ENCODE measurements around the gene POLR2J3.
"Not testable (repeated sequence)": the region's sequence is repeated elsewhere in the genome, so short reads cannot be mapped to it uniquely, and the experiment has no call there.

POLR2J3 gene

DNA sequence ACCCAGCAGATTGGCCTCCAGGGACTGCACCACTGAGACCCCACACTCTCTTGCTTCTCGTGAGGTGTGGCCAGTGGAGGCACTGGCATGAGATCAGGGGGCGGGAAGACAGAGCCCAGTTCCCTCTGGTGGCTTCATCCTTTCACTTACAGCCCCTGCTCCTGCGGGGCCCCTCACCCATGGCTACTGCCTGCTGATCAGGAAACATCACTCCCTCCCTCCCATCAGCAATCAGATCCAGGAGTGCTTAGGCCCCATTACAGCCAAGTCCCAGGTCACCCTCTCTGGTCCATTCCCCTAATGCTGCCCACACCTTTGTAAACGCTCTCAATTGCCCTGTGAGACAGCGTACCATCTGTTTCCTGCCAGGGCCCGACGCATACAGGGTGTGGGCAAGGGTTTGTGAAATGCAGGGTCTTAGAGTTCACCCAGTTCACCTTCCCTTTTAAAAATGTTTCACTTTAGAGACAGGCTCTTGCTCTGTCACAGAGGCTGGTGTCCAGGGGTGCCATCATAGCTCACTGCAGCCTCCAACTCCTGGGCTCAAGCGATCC is 37.2 kb downstream of the POLR2J3 start:
- H3K4me3 ChIP-seq (ENCODE audit: low read depth, low read length); H3K4me1 ChIP-seq (ENCODE audit: control insufficient read depth, insufficient read depth, low read length); H3K27ac ChIP-seq (ENCODE audit: extremely low read depth, low read depth, low read length); H3K36me3 ChIP-seq (ENCODE audit: control insufficient read depth in 2 of 2, insufficient read depth in 1 of 2, low read length in 2 of 2); H3K9me3 ChIP-seq (ENCODE audit: control insufficient read depth, insufficient read depth, low read depth, low read length); CTCF ChIA-PET; POLR2A ChIA-PET: not testable (repeated sequence)

DNA sequence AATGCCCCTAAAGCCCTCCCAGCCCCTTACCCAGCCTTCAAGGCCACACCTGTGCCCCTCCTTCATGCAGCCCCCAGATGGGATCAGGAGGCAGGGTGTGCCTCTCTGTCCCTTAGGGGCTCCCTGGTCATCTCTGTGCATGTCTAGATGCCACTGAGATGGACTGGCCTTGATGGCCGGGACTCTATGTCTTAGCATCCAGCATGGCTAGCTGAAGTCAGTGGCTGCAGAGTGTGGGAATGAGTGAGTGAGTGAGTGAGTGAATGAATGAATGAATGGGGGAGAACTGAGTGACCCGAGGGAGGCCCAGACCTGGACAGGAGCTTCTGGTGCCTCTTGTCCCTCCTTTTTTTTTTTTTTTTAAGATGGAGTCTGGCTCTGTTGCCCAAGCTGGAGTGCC is 40.3 kb downstream of the POLR2J3 start:
- H3K4me3 ChIP-seq (ENCODE audit: low read depth, low read length); POLR2A ChIA-PET; CTCF ChIA-PET; H3K36me3 ChIP-seq (ENCODE audit: control insufficient read depth in 2 of 2, insufficient read depth in 1 of 2, low read length in 2 of 2); H3K27ac ChIP-seq (ENCODE audit: extremely low read depth, low read depth, low read length); H3K9me3 ChIP-seq (ENCODE audit: control insufficient read depth, insufficient read depth, low read depth, low read length); H3K4me1 ChIP-seq (ENCODE audit: control insufficient read depth, insufficient read depth, low read length): not testable (repeated sequence)

DNA sequence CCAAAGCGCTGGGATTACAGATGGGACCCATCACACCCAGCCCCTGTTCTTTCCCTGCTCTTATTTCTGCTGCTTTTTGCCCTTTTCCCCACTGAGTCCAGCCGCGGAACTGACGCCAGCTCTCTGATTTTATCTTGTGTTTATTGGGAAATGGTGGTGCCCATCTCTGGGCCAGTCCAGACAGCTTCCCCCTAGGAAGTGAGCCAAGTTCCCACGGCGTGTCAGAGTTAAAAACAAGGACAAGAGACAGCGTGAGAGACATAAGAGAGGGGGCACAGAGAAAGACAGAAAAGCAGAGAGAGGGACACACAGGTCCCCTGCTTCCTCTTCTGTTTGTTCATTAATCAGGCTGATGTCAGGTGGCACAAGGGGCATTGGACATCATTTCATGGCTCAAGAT is 40.8 kb downstream of the POLR2J3 start:
- H3K36me3 ChIP-seq (ENCODE audit: control insufficient read depth in 2 of 2, insufficient read depth in 1 of 2, low read length in 2 of 2); POLR2A ChIA-PET; H3K27ac ChIP-seq (ENCODE audit: extremely low read depth, low read depth, low read length); H3K9me3 ChIP-seq (ENCODE audit: control insufficient read depth, insufficient read depth, low read depth, low read length); CTCF ChIA-PET; H3K4me3 ChIP-seq (ENCODE audit: low read depth, low read length); H3K4me1 ChIP-seq (ENCODE audit: control insufficient read depth, insufficient read depth, low read length): not testable (repeated sequence)

- CTCF ChIA-PET = interaction anchor here (0.7 kb wide), 1 partner anchor 785 kb away, joined by 3 read pairs; no protein-coding TSS in a partner anchor
Observed at GRCh38 chr7:102527822-102528793, 44.3 kb downstream of the POLR2J3 start.

GRCh38 chr7:102527182-102527581 is 45.2 kb downstream of the POLR2J3 start:
- H3K9me3 ChIP-seq (ENCODE audit: control insufficient read depth, insufficient read depth, low read depth, low read length); H3K27ac ChIP-seq (ENCODE audit: extremely low read depth, low read depth, low read length); H3K36me3 ChIP-seq (ENCODE audit: control insufficient read depth in 2 of 2, insufficient read depth in 1 of 2, low read length in 2 of 2); H3K4me3 ChIP-seq (ENCODE audit: low read depth, low read length); H3K4me1 ChIP-seq (ENCODE audit: control insufficient read depth, insufficient read depth, low read length); POLR2A ChIA-PET: not testable (repeated sequence)
- CTCF ChIA-PET = interaction anchor here (0.7 kb wide), 1 partner anchor 784 kb away, joined by 3 read pairs; no protein-coding TSS in a partner anchor

More at GRCh38 chr7:102527822-102528793, 44.3 kb downstream of the POLR2J3 start:
- H3K36me3 ChIP-seq (ENCODE audit: control insufficient read depth in 2 of 2, insufficient read depth in 1 of 2, low read length in 2 of 2); H3K4me3 ChIP-seq (ENCODE audit: low read depth, low read length); H3K27ac ChIP-seq (ENCODE audit: extremely low read depth, low read depth, low read length); H3K4me1 ChIP-seq (ENCODE audit: control insufficient read depth, insufficient read depth, low read length); POLR2A ChIA-PET; H3K9me3 ChIP-seq (ENCODE audit: control insufficient read depth, insufficient read depth, low read depth, low read length): not testable (repeated sequence)

GRCh38 chr7:102524803-102525202 is 47.6 kb downstream of the POLR2J3 start:
- H3K36me3 ChIP-seq (ENCODE audit: control insufficient read depth in 2 of 2, insufficient read depth in 1 of 2, low read length in 2 of 2); CTCF ChIA-PET; H3K4me1 ChIP-seq (ENCODE audit: control insufficient read depth, insufficient read depth, low read length); H3K4me3 ChIP-seq (ENCODE audit: low read depth, low read length); H3K9me3 ChIP-seq (ENCODE audit: control insufficient read depth, insufficient read depth, low read depth, low read length); H3K27ac ChIP-seq (ENCODE audit: extremely low read depth, low read depth, low read length); POLR2A ChIA-PET: not testable (repeated sequence)

DNA sequence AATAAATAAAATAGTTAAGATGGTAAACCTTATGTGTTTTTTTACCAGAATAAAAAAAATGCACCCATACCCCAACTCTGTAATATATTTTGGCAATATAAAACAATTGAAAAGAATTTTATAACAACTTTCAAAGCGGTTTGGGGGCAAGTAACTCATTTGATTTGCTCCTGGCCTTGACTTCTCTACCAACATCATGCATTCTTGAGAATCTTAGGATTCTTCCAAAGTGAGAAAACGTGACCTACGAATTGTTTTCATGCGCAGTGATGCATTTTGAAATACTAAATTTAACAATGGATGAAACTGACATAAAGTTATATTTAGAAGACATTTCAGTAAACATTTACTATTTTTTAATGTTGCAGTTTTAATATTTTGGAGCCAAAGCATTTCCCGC is 51.6 kb downstream of the POLR2J3 start:
- CTCF ChIA-PET; H3K36me3 ChIP-seq (ENCODE audit: control insufficient read depth in 2 of 2, insufficient read depth in 1 of 2, low read length in 2 of 2); H3K4me1 ChIP-seq (ENCODE audit: control insufficient read depth, insufficient read depth, low read length): not testable (repeated sequence)

DNA sequence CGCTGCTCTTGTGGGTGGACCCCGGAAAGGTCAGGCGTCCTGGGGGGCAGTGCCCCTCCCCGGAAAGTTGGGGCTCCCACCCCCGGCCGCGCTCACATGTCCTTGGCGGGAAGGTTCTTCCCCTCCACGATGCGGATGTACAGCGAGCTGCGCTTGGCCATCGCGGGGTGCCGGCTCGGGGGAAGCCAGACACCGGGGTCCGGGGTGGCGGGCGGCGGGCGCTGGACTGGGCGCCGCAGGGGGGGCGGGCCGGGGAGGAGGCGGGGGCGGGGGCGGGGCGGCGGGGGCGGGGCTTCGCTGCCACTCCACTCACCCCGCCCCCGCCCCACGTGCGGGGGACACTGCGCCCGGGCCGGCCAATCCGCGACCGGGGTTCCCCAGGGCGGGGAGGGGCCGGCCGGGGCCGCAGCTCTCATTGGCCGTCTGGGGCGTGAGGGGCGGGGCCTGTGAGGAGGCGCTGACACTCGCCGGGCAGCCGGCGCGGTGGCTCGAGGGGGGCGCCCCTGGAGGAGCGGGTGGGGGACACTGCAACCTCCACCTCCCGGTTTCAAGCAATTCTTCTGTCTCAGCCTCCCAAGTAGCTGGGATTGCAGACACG is 54.7 kb downstream of the POLR2J3 start, which contains the start of gene RASA4B:
TSS of gene RASA4B (minus strand) at position 228 of the 598 bp plus-strand sequence. CDS start at position 161, 67 bp downstream.
- H3K36me3 ChIP-seq (ENCODE audit: control insufficient read depth in 2 of 2, insufficient read depth in 1 of 2, low read length in 2 of 2); H3K4me3 ChIP-seq (ENCODE audit: low read depth, low read length); POLR2A ChIA-PET; H3K27ac ChIP-seq (ENCODE audit: extremely low read depth, low read depth, low read length); H3K9me3 ChIP-seq (ENCODE audit: control insufficient read depth, insufficient read depth, low read depth, low read length); CTCF ChIA-PET; H3K4me1 ChIP-seq (ENCODE audit: control insufficient read depth, insufficient read depth, low read length): not testable (repeated sequence)

More for the DNA sequence above, 51.6 kb downstream of the POLR2J3 start:
- H3K27ac ChIP-seq (ENCODE audit: extremely low read depth, low read depth, low read length); H3K9me3 ChIP-seq (ENCODE audit: control insufficient read depth, insufficient read depth, low read depth, low read length); H3K4me3 ChIP-seq (ENCODE audit: low read depth, low read length); POLR2A ChIA-PET: not testable (repeated sequence)

Measured in HEK293 (cell line).